Adipose tissue (tissue), 3 donors: Measurements from ENCODE around the gene GPATCH3. TPM values are rescaled to one million over a fixed set of nuclear protein-coding genes. Genes with fewer than 3 reads are reported as not detected.
"Not testable (repeated sequence)": the region's sequence is repeated elsewhere in the genome, so short reads cannot be mapped to it uniquely, and the experiment has no call there.

Experiments
- H3K27ac ChIP-seq: one replicate; pipeline ENCODE4 v1.5.1; 2013; ENCODE audit warnings: low read depth, low read length
- WGBS, 3 donors: extraction: QIAGEN DNeasy Blood & Tissue Kit; methylation state at CpG; one replicate each; pipeline ENCODE4 v1.1.7; 2013; 5-methylcytosine and 5-hydroxymethylcytosine counted together
- polyA plus RNA-seq, 3 donors: library from polyadenylated mRNA; stranded (reverse); fragments of 200-250 nt; gene quantifications; one replicate each; pipeline ENCODE4 v1.2.3, GENCODE V29; 2013
- donor health status: healthy with polysubstance abuse.
- donor health status: Bipolar disorder and iron deficiency.
- donor health status: healthy.

GPATCH3 gene
- polyA plus RNA-seq, 3 donors: 6.3 to 16.5 (median 9.4) TPM

DNA sequence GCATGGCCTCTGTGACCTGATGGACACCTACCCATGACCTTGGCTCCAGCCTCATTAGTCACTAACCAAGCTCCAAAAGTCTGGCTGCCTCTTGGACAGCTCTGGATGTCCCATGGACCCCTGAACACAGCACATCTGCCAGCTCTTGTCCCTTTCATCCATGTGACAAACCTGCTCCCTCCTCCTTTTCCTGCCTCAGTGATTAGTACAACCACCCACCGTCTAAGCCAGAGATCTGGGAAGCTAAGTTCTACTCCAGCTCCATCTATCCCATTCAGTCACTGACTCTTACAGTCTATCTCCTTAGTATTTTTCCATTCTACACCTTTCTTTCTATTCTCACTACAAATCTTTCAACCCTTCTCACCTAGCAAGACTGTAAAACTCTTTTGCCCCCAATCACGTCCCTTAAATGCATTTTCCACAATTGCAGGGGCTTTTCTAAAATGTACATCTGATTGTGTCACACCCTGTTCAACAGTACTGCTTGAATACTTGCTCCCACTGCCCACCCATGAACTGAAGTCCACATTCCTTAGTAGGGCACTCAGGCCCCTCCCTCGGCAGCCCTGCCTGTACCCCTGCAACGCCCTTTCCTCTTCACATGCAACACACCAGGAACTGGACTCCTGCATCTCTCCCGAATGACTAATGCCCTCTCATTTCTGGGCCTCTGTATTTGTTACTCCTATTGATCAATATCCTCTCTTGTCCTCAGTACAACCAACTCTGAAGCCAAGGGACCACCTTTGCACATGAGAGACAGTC, 17.4 kb downstream of the GPATCH3 start:
- WGBS, 3 donors: 86 to 91% (median 88%) methylated on average over 5 of the region's 5 CpGs

GRCh38 chr1:26881611-26882010, 18.7 kb downstream of the GPATCH3 start:
- not testable (repeated sequence) for H3K27ac ChIP-seq
- 80 to 90% (median 87%) methylated on average over 6 of the region's 6 CpGs for WGBS, 3 donors

More for the DNA sequence above, 17.4 kb downstream of the GPATCH3 start:
- no peak overlapping the region for H3K27ac ChIP-seq

GRCh38 chr1:26879793-26880192, 20.5 kb downstream of the GPATCH3 start:
- WGBS, 3 donors: 91 to 95% (median 93%) methylated on average over 4 of the region's 4 CpGs
- H3K27ac ChIP-seq: no peak overlapping the region

GRCh38 chr1:26877326-26877725, 22.9 kb downstream of the GPATCH3 start:
- WGBS, 3 donors: 62 to 79% (median 72%) methylated on average over 2 of the region's 2 CpGs
- H3K27ac ChIP-seq: no peak overlapping the region

DNA sequence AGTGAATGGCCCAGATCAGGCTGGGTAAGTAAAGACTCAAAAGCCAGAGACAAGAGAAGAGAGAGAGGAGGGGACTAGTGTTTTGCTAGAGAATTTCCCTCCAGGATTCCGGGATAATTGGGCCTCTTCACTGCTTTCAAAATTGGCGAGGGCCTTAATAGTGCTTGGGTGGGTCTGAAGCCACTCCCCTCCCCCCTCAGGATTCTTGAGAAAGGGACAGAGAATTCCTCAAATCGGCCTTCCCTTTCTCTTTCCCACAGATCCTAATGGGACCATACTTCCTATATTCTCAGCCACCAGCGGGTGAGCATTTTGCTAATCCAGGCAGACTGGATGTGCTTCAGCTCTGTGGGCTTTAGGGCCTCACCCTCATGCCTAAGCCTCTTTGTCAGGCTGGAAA, 25.4 kb downstream of the GPATCH3 start:
- WGBS, 3 donors: 65 to 79% (median 75%) methylated on average over 4 of the region's 4 CpGs
- no peak overlapping the region for H3K27ac ChIP-seq

GRCh38 chr1:26873097-26873496, 27.2 kb downstream of the GPATCH3 start:
- 65 to 77% (median 68%) methylated on average over 2 of the region's 2 CpGs for WGBS, 3 donors
- not testable (repeated sequence) for H3K27ac ChIP-seq

DNA sequence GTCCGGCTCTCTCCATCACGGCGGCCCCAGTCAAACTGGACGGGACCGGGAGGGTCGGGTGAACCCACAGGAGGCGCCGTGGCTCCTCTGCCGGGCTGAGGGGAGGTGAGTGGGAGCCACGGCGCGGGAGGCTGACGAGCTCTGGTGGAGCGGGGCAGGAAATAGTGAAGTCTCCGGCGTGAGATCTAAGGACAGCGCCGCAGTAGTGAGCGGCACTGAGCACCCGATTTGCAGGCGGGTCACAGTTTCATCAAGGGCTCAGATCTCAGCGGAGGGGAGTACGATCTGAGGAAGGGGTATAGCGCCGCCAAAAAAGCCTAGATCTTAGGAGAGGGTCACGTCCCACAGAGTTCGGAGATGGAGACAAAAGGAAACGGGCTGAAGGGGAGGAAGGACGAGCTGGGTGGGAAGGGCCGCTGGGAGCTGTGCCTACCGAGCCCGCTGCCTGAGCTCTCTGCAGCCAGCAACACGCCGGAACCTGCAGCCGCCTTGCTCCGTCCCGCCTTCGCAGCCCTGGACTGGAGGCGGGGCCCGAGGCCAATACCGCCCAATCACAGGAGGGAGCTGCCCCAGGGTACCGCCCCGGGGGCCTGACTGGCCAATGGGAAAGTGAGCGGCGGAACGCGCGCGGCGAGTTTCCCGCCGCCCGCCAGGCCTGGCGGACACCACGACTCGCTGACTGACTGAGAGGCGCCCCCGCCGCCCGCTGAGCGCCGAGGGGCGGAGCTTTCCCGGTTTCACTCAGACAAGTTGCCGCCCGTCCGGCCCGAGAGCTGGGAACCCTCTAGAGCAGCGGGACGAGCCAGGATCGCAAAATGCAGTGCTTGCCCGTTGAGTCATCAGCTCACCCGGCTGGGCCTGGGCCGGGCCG, 35.4 kb downstream of the GPATCH3 start:
- 0 to 1% (median 0%) methylated on average over 71 to 75 of the region's 75 CpGs for WGBS, 3 donors
- peak overlapping the region; percentile 90 for H3K27ac ChIP-seq

DNA sequence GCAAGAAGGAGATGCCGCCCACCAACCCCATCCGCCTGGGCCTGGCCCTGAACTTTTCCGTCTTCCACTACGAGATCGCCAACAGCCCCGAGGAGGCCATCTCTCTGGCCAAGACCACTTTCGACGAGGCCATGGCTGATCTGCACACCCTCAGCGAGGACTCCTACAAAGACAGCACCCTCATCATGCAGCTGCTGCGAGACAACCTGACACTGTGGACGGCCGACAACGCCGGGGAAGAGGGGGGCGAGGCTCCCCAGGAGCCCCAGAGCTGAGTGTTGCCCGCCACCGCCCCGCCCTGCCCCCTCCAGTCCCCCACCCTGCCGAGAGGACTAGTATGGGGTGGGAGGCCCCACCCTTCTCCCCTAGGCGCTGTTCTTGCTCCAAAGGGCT, 36.6 kb downstream of the GPATCH3 start:
- 69 to 70% (median 69%) methylated on average over 15 to 20 of the region's 20 CpGs for WGBS, 3 donors
- H3K27ac ChIP-seq: no peak overlapping the region

GRCh38 chr1:26862781-26863684, 37.2 kb downstream of the GPATCH3 start, which contains the start of gene SFN:
TSS of gene SFN (plus strand) at chr1:26863149. CDS start at chr1:26863213, 64 bp downstream.
- WGBS, 3 donors: 77 to 88% (median 85%) methylated on average over 33 to 37 of the region's 37 CpGs
- no peak within 1 kb of the TSS for H3K27ac ChIP-seq

DNA sequence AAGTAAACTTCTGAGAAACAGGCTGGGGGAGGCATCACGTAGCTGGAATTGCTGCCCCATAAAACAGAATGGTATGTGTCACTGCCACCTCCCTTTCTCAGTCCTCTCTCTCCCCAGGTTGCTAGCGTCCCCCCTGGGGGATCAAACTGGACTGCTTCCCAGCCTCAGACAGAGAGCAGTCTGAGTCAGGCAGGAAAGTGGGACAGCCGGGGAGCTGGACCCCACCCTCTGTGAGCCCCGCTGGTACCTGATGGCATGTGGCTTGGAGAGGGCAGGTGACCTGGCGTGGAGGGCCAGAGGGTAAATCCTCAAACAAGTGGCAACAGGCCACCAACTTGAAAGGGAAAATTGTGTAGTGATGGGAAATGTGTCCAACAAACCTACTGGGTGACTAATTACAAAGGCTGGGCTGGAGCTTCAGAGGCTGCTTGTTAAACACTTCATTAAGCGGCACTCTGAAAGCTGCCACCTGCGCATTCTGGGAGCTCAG, 38.3 kb downstream of the GPATCH3 start:
- WGBS, 3 donors: 78 to 91% (median 85%) methylated on average over 7 of the region's 7 CpGs
- H3K27ac ChIP-seq: no peak overlapping the region

DNA sequence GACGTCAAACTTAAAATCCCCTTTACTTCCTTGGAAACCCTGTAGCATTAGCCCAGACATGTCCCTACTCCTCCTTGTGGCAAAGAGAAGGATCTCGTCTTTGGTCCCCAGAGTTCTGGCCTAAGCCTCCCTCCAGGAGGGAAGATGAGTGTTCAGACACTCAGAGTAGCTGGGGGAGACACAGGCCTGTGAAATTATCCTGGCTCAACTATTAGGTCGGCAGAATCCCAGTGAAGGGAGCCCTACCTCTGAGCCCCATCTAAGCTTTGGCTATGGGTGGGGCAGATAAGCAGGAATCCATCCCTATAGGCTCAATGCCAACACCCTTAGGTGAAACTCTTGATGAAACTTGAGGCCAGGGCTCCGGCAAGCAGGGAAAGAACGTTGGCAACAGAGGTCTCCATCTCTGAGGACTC, 39.0 kb downstream of the GPATCH3 start:
- 71 to 77% (median 73%) methylated on average over 5 of the region's 5 CpGs for WGBS, 3 donors
- H3K27ac ChIP-seq: no peak overlapping the region

- 84 to 91% (median 87%) methylated on average over 6 to 7 of the region's 7 CpGs for WGBS, 3 donors
- H3K27ac ChIP-seq: no peak overlapping the region
Measured at GRCh38 chr1:26858891-26859640, 41.2 kb downstream of the GPATCH3 start.

DNA sequence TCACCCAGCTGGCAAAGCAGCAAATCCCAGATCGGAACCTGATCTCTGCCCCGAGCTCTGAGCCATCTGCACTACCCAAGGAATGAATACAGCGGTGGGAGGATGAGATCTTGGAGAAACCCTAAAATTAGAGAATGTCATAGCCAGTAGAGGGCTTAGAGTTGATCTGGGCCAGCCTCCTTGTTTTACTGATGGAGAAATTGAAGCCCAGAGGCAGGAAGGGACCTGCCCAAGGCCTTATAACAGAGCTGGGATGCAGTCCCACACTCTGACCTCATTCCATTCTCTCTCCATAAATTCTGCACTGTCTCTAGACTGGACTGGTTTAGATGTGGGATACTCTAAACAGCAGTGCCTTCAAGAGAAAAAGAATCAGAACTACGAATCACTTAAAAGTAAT, 42.1 kb downstream of the GPATCH3 start:
- no peak overlapping the region for H3K27ac ChIP-seq
- 64 to 79% (median 72%) methylated on average over 4 of the region's 4 CpGs for WGBS, 3 donors

DNA sequence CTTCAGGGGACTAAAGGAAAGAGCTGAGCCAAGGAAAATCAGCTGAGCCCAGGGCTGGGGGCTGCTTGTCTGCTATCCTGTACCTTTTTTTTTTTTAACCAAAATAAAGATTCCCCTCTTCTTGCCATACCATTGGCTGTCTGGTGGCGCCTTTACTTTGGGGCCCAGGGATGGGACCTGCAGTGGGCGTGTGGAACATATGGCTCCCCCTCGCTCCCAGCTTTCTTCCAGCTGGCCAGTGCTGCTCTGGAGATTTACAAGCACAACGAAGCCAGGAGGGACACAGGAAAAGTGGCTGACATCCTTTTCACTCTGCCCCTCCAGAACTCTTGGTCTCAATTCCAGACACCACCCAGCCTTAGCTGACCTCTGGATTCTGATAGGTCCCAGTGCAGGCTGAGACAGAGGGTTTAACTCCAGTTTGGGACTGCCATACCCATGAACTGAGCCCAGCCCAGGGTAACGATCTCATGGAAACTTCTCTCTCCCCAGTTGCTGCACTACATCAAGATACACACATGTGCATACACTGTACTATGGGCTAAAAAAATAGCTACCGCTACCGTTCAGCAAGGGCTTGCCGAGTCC, 42.7 kb downstream of the GPATCH3 start:
- H3K27ac ChIP-seq: no peak overlapping the region
- WGBS, 3 donors: 82 to 86% (median 86%) methylated on average over 8 of the region's 8 CpGs

DNA sequence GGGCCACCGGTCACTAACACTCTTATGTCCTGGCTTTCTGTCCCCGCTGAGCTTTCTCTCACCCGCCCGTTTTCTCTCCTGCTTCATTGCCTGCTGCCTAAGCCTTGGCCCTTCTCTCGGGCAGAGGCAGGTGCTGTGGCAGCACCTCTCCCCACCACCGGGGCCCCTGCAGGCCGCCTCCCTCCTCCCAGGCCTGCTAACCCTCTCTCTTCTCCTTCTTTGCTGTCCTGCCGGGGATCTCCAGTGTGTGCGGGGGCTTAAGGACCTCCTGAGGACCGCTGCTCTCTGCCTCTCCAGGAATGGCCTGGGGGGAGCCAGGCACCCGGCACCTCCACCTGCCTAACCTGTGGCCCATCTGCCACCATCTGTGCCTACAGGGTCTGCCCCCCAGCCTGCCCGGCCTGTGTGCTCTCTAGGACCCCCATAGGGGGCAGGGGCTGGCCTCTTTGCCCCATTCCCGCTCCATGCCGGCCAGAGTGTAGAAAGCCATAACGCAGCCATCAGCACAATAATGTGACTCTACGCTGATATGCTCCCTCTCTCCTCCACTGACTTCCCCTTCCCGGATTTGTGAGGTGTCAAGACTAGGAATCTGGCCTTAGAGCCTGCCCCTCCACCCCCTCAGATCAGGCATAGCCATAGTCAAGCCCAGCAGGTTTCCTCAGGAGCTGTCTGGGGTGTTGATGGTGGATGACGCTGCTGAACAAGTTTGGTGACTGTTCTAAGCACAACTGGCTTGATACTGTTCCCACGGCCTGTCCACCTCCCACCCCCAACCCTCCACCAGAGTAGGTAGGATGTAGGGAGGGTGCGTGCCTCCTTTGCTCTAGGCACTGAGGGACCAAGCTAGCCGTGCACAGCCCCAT, 43.4 kb downstream of the GPATCH3 start:
- WGBS, 3 donors: 84 to 88% (median 87%) methylated on average over 20 to 21 of the region's 21 CpGs
- no peak overlapping the region for H3K27ac ChIP-seq

DNA sequence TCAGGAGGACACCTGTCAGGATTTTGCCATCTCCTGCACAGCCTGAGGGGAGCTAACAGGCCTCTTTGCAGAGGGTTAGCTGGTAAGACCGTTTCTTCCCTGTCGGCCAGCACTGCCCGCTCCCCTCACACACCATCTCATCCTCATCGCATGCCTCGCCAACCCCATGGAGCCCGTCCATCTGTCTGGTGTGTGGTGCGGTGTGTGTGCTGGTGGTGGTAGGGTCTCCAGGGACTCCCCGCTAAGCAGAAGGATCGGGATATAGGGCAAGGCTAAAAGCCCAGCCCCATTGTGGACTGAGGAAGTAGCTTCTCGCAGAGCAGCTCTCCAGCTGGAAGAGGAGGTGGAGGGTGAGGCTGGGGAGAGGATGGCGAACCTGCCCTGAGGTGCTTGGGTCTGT, 44.1 kb downstream of the GPATCH3 start:
- 90 to 93% (median 93%) methylated on average over 11 of the region's 11 CpGs for WGBS, 3 donors
- no peak overlapping the region for H3K27ac ChIP-seq
